Stimulated activated CD8-positive, alpha-beta memory T cell treated with anti-CD3 and anti-CD28 coated beads, Interleukin-2, amount 100 ng/mL, for 48 hours (primary cell): ENCODE measurements around the gene DNAH12.
"Not testable (repeated sequence)": the region's sequence is repeated elsewhere in the genome, so short reads cannot be mapped to it uniquely, and the experiment has no call there.

Experiments used
- DNase-seq, 2 donors: peaks; one replicate each; pipeline ENCODE4 v3.0.0-alpha.2; 2020; ENCODE audit warnings: low read depth in 2 of 2

Gene DNAH12

GRCh38 chr3:57303520-57303919 is 240.6 kb downstream of the DNAH12 start:
- DNase-seq = not testable (repeated sequence)

- no peak for DNase-seq
These were observed 246.1 kb downstream of the DNAH12 start for GRCh38 chr3:57298041-57298440.

GRCh38 chr3:57292897-57293526 is 251.1 kb downstream of the DNAH12 start:
- DNase-seq = no peak

GRCh38 chr3:57292159-57292896 is 251.8 kb downstream of the DNAH12 start, which contains the start of gene ASB14:
Gene ASB14, minus strand, starts transcription at chr3:57292685. Its CDS starts 652 bp downstream, at chr3:57292033.
- no peak for DNase-seq

- DNase-seq = no peak
These were observed 255.7 kb downstream of the DNAH12 start for GRCh38 chr3:57288403-57288802.

- no peak for DNase-seq
These were observed 256.9 kb downstream of the DNAH12 start for GRCh38 chr3:57287205-57287604.

- no peak for DNase-seq
These were observed 260.8 kb downstream of the DNAH12 start for GRCh38 chr3:57283334-57283733.

- DNase-seq = no peak
These were observed 262.4 kb downstream of the DNAH12 start for GRCh38 chr3:57281715-57282114.

GRCh38 chr3:57279685-57280084 is 264.5 kb downstream of the DNAH12 start:
- no peak for DNase-seq

- DNase-seq = no peak
These were observed 265.9 kb downstream of the DNAH12 start for GRCh38 chr3:57278237-57278636.

- DNase-seq = no peak
These were observed 268.8 kb downstream of the DNAH12 start for GRCh38 chr3:57275393-57275792.

- no peak for DNase-seq
These were observed 269.3 kb downstream of the DNAH12 start for GRCh38 chr3:57274845-57275244.

GRCh38 chr3:57268416-57268815 is 275.7 kb downstream of the DNAH12 start:
- DNase-seq = no peak

GRCh38 chr3:57261929-57262328 is 282.2 kb downstream of the DNAH12 start:
- no peak for DNase-seq

GRCh38 chr3:57261119-57261518 is 283.0 kb downstream of the DNAH12 start:
- no peak for DNase-seq

GRCh38 chr3:57257678-57258077 is 286.5 kb downstream of the DNAH12 start:
- DNase-seq = no peak

GRCh38 chr3:57256844-57257243 is 287.3 kb downstream of the DNAH12 start:
- DNase-seq = no peak

- no peak for DNase-seq
These were observed 291.7 kb downstream of the DNAH12 start for GRCh38 chr3:57252404-57252803.

- DNase-seq = no peak
These were observed 299.2 kb downstream of the DNAH12 start for GRCh38 chr3:57244946-57245345.
